Bronchial epithelial cell (primary cell): Measurements from ENCODE around the gene CATSPERE. TPM values are rescaled to one million over a fixed set of nuclear protein-coding genes. Genes with fewer than 3 reads are reported as not detected.
"Not testable (repeated sequence)": the region's sequence is repeated elsewhere in the genome, so short reads cannot be mapped to it uniquely, and the experiment has no call there.

Source experiments
- DNase-seq: peaks from one replicate; pipeline ENCODE4 v3.0.0-alpha.2; 2010; ENCODE audit warnings: low read depth
- FAIRE-seq: peaks from 2 replicates; lab custom pipeline; 2011; peaks lifted over from hg19 to GRCh38; lab: Jason Lieb, UNC
- H3K27me3 ChIP-seq: 2 replicates; pipeline ENCODE4 v1.5.1; 2011; ENCODE audit warnings: low read length; ENCODE audit not compliant: control insufficient read depth, insufficient read depth
- H3K36me3 ChIP-seq: 2 replicates; pipeline ENCODE4 v1.5.1; 2011; ENCODE audit warnings: low read length; ENCODE audit not compliant: control insufficient read depth, insufficient read depth
- H3K4me3 ChIP-seq: 2 replicates; pipeline ENCODE4 v1.5.1; 2011; ENCODE audit warnings: mild to moderate bottlenecking, low read depth, low read length, control low read depth
- total RNA-seq: library from RNA; depleted of rRNA; stranded (reverse); fragments of >200 nt; gene quantifications from 2 replicates; pipeline ENCODE4 v1.2.1, GENCODE V29; 2014
- TF ChIP-seq, protein P1 (sequence below): IDR thresholded peaks from 2 replicates; pipeline ENCODE4 v1.5.1; 2011; ENCODE audit warnings: mild to moderate bottlenecking, moderate library complexity, low read length, control low read depth, inconsistent platforms; ENCODE audit not compliant: insufficient read depth, severe bottlenecking

Gene CATSPERE
- total RNA-seq, 1 donor from 2014 or later: under 0.01 TPM

DNA sequence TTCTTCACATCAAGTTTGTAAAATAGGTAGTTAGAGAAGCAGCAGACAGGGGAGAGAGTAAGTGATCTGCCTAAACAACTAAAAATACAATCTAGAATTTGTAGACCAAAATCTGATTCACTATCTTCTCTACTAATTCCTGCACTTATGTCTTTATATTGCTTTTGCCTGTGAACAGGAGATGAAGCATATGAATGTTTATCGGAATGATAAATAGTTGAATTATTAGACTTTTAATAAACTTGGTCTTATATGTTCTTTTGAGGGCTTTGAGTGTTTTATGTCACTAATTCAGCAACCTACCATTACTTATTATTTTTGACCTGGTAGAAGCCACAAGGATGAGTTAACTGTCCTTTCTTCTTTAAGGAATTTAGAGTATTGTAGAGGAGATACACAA is 194.1 kb downstream of the CATSPERE start:
- FAIRE-seq (no peak), DNase-seq (no peak)
- Histone ChIP-seq H3K36me3 (no peaks in the 10 kb centered on the region), H3K27me3 (no peaks in the 10 kb centered on the region), H3K4me3 (no peak overlapping the region)
- TF ChIP-seq, protein P1, sequence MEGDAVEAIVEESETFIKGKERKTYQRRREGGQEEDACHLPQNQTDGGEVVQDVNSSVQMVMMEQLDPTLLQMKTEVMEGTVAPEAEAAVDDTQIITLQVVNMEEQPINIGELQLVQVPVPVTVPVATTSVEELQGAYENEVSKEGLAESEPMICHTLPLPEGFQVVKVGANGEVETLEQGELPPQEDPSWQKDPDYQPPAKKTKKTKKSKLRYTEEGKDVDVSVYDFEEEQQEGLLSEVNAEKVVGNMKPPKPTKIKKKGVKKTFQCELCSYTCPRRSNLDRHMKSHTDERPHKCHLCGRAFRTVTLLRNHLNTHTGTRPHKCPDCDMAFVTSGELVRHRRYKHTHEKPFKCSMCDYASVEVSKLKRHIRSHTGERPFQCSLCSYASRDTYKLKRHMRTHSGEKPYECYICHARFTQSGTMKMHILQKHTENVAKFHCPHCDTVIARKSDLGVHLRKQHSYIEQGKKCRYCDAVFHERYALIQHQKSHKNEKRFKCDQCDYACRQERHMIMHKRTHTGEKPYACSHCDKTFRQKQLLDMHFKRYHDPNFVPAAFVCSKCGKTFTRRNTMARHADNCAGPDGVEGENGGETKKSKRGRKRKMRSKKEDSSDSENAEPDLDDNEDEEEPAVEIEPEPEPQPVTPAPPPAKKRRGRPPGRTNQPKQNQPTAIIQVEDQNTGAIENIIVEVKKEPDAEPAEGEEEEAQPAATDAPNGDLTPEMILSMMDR: no peak

DNA sequence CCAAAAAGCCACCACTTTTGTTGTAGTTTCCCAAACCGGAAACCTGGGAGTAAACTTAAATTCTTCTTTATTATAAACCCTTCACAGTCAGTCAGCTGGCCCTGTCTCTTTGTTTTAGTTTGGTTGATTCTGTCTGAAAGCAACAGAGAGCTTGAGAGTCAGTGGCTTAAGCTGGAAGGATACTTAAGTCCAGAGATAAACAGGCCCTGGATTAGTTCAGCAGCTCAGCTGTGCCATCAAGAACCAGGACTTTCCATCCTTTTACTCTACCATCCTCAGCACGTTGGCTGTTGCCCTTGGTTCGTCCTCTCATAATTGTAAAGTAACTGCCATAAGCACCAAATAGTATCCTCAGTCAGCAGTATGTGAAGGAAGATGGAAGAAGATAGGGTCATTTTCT is 196.3 kb downstream of the CATSPERE start:
- Histone ChIP-seq H3K27me3 (no peaks in the 10 kb centered on the region), H3K4me3 (no peak overlapping the region), H3K36me3 (no peaks in the 10 kb centered on the region)
- DNase-seq (no peak), FAIRE-seq (no peak)
- TF ChIP-seq, protein P1: no peak

DNA sequence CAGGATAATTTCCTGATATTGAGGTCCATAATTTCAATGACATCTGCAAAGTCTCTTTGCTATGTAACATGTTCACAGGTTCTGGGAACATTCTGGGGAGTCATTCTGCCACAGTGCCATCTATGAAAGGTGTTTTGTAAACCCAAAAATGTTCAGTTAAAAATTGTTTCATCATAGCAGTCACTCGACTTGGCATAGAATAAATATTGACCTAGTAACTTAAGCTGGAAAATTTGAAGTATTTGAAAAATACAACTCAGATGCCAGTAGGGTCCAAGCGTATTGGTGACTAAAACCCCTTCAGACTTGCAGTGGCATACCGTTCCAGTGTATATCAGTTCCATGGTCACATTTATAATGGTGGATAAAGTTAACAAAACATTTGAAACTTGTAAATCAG is 198.6 kb downstream of the CATSPERE start:
- no peak for DNase-seq
- TF ChIP-seq, protein P1: no peak
- no peak for FAIRE-seq

DNA sequence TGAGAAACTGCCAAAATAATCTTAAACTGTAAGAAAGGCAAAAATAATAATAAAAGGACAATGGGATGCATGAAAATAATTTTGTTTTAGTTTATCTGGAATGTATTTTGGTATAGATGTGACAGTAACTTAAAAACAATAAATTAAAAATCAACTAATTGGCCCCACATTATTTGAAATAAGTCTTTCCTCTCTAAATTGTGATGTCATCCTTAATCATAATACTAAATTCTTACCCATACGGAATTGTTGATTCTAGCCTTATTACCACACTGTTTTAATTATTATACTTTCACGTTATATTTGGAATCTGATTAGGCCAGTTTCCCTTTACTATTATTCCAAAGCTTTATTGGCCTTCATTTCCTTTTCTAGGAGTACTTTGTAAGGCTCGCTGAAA is 199.5 kb downstream of the CATSPERE start:
- Histone ChIP-seq H3K36me3 (no peaks in the 10 kb centered on the region), H3K4me3 (no peak overlapping the region), H3K27me3 (no peaks in the 10 kb centered on the region)
- TF ChIP-seq, protein P1: no peak
- DNase-seq (no peak), FAIRE-seq (no peak)

More for the DNA sequence above, 198.6 kb downstream of the CATSPERE start:
- no peak overlapping the region for H3K4me3 ChIP-seq
- H3K27me3 ChIP-seq: no peaks in the 10 kb centered on the region
- no peaks in the 10 kb centered on the region for H3K36me3 ChIP-seq

DNA sequence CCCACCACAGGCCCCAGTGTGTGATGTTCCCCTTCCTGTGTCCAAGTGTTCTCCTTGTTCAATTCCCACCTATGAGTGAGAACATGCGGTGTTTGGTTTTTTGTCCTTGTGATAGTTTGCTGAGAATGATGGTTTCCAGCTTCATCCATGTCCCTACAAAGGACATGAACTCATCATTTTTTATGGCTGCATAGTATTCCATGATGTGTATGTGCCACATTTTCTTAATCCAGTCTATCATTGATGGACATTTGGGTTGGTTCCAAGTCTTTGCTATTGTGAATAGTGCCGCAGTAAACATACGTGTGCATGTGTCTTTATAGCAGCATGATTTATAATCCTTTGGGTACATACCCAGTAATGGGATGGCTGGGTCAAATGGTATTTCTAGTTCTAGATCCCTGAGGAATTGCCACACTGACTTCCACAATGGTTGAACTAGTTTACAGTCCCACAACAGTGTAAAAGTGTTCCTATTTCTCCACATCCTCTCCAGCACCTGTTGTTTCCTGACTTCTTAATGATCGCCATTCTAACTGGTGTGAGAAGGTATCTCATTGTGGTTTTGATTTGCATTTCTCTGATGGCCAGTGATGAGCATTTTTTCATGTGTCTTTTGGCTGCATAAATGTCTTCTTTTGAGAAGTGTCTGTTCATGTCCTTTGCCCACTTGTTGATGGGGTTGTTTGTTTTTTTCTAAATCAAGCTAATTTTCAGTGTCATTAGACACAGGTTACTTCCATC is 200.7 kb downstream of the CATSPERE start:
- H3K36me3 ChIP-seq, H3K27me3 ChIP-seq, H3K4me3 ChIP-seq, FAIRE-seq, DNase-seq: not testable (repeated sequence)

DNA sequence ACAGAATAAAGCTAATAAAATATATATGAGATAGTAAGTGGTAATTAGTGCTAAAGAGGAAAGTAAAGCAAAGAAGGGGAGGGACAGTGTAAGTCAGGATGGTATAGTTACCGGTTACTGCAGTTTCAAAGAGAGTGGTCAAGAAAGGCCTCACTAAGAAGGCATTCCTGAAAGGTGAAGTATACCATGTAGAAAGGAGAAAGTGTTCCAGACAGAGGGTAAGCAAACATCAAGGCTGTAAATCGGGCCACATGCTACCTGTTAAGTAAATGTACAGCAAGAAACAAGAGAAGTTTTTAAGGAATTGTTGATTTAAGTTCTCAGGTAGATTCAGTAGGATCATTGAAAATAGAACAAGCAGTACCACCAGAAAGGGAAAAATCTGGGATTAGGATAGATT is 201.5 kb downstream of the CATSPERE start:
- FAIRE-seq: no peak
- DNase-seq: peak; percentile 20
- Histone ChIP-seq H3K27me3 (no peaks in the 10 kb centered on the region), H3K4me3 (no peak overlapping the region), H3K36me3 (no peaks in the 10 kb centered on the region)
- TF ChIP-seq, protein P1: no peak
